H7 (cell line): Measurements from ENCODE around the gene DDX60. TPM values are rescaled to one million over a fixed set of nuclear protein-coding genes. Genes with fewer than 3 reads are reported as not detected.

ENCODE experiments used
- DNase-seq: peaks from one replicate; pipeline ENCODE4 v3.0.0; 2012
- H3K27me3 ChIP-seq: 2 replicates; pipeline ENCODE4 v1.6.0; 2011; ENCODE audit warnings: mild to moderate bottlenecking, low read length; ENCODE audit not compliant: control insufficient read depth, insufficient read depth
- H3K36me3 ChIP-seq: replicated peaks from 2 replicates; pipeline ENCODE4 v1.5.1; 2011; ENCODE audit warnings: low read length; ENCODE audit not compliant: control insufficient read depth, insufficient read depth
- H3K4me3 ChIP-seq: 2 replicates; pipeline ENCODE4 v1.5.1; 2011; ENCODE audit warnings: low read depth, mild to moderate bottlenecking, control low read depth, low read length, moderate library complexity; ENCODE audit not compliant: insufficient read depth
- total RNA-seq: library from RNA; depleted of rRNA; stranded (reverse); fragments of >200 nt; shearing (Covaris generic); gene quantifications from 2 replicates; pipeline ENCODE4 v1.2.3, GENCODE V29; 2014; rRNA removed

Gene DDX60
- total RNA-seq, 1 experiment from 2014 or later: 1.7 TPM

- no peaks in the 10 kb centered on the region for H3K36me3 ChIP-seq
- DNase-seq: no peak
- H3K27me3 ChIP-seq: no peaks in the 10 kb centered on the region
- no peak overlapping the region for H3K4me3 ChIP-seq
Observed at GRCh38 chr4:168208957-168209614, 109.5 kb downstream of the DDX60 start.

- DNase-seq: no peak
- Histone ChIP-seq H3K36me3 (no peaks in the 10 kb centered on the region), H3K4me3 (no peak overlapping the region), H3K27me3 (no peaks in the 10 kb centered on the region)
Observed at GRCh38 chr4:168203233-168203911, 115.2 kb downstream of the DDX60 start.

DNA sequence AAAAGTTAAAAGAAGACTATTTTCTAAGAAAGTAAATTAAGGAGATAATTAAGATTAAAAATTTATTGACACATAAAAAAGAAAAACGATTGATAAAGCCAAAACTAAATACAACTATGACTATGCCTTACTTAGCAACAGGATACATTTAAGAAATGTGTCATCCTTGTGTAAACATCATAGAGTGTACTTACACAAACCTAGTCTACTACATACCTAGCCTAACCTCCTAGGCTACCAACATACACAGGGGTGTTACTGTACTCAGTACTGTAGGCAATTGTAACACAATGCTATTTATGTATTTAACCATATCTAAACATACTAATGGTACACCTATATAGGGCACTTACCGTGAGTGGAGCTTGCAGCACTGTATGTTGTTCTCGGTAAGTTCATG, 117.9 kb downstream of the DDX60 start:
- no peak for DNase-seq
- no peaks in the 10 kb centered on the region for H3K27me3 ChIP-seq
- no peak overlapping the region for H3K4me3 ChIP-seq
- H3K36me3 ChIP-seq: no peaks in the 10 kb centered on the region

DNA sequence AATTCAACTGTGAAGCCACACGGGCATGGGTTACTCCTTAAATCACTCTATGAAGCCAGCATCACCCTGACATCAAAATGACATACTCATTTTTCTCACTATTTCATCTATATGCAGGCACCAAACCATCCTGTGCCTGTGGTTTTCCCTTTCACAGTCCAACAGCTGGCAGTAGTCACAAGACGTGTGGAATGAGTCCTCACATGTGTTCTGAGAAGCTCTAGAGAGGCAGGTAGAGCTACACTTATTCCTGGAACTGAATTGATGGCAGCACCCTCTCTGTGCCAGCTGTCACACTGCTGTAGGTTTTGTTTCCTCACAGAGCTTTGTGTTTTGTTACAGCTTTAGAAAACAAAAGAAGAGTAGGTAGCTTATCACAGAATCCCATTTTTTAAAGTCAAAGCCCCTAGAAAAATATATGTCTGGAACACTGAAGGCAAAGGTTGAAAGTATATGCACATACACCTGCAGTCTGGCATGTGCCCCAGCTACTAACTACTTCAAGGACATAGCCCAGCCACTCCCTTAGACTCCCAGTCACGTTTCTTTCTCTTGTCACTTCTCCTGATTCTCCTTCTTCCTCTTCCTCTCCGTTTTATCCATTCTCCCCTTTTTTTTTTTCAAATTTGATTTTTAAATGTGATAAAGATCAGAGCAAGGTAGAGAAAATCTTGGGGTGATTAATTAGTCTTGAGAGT, 119.1 kb downstream of the DDX60 start:
- no peaks in the 10 kb centered on the region for H3K27me3 ChIP-seq
- no peak for DNase-seq
- H3K36me3 ChIP-seq: no peaks in the 10 kb centered on the region
- no peak overlapping the region for H3K4me3 ChIP-seq

DNA sequence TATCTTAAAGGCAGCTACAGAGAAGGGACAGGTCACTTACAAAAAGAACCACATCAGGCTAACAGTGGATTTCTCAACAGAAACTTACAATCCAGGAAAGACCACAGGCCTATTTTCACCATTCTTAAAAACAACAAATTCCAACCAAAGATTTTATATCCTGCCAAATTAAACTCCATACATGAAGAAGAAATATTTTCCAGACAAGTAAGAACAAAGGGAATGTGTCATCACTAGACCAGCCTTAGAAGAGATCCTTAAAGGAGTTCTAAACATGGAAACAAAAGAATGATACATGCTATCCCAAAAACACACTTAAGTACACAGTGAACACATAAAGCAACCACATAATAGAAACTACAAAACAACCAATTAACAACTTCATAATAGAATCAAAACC, 120.6 kb downstream of the DDX60 start:
- Histone ChIP-seq H3K4me3 (no peak overlapping the region), H3K27me3 (no peaks in the 10 kb centered on the region), H3K36me3 (no peaks in the 10 kb centered on the region)
- no peak for DNase-seq

DNA sequence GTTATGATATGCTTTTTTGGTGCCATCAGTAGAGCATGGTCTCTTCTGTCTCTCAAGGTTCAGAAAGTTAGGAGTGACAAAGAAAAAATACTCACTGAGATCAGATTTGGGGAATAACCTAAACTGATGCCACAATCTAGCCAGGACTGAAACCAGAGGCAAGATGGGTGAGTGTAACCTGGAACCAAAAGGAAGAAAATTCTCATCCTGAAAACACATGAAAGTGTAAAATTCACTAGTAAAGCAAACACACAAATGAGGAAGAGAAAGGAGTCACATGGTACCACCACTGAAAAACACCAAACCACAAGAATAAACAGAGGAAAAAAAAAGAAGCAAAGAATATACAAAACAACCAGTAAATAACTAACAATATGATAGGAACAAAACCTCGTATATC, 129.8 kb downstream of the DDX60 start:
- Histone ChIP-seq H3K36me3 (no peaks in the 10 kb centered on the region), H3K27me3 (no peaks in the 10 kb centered on the region), H3K4me3 (no peak overlapping the region)
- DNase-seq: no peak

DNA sequence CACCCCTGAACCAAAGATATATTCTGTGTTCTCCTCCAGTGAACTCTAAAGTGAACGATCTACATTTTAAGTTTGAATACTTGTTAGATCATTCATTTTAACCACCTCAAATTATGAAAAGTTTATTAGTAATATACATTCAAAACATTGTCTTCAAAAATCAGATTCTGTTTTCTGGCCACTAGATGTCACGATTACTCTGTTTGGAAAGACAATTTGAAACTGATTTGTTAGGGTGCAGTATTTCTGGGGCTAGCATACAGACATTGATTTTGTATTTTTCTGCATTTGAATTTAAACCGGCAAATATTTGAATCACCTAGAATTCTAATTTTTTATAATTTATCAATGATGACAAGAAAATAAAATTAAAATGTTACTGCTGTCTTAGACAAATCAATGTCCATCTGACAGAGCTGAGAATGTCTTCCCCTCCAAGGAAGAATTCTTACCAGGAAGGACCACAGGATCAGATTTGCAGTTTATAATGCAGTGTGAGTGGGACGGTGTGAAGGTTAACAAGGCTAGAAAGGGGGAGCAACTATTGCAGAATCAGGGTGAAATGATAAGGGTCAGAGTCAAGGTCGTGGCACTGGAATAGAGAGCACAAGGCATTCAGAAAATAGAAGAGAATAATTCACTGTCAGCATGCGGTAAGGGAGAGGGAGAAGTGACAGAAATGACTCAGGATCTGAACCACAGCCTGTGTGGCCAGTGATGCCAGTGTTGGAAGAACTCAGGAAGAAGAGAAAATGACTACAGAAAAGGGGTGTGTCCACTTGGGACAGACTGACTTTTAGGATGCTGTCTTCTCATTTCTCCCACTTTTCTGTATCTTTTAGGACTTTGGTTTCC, 134.6 kb downstream of the DDX60 start:
- H3K36me3 ChIP-seq: no peaks in the 10 kb centered on the region
- peak; percentile 32 for DNase-seq
- H3K4me3 ChIP-seq: no peak overlapping the region
- no peaks in the 10 kb centered on the region for H3K27me3 ChIP-seq

DNA sequence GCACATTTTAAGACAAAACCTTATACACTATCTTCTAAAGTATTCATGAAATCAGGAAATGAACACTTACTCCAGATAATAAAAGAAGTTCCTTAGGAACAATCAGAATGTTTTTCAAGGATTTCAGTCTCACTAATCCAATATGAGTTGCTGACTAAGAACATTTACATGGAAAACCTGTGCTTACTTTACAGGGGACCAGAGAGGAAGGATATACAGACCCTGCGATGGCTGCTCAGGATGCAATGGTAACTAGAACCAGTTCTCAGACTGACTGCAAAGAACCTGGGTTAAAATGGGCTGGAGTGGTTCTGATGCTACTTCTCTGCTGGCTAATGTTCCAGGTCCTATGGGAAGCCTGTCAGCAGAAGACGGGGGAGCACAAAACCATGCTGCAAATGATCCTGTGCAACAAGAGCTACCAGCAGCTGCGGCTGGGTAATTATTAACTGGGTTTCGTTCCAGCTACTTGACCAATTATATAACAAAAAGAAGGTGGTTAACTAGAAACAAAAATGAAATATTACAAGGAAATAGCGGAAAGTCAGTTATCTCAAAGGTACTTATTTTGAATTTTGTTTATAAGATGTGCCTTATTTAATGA, 140.9 kb downstream of the DDX60 start:
- Histone ChIP-seq H3K36me3 (no peaks in the 10 kb centered on the region), H3K4me3 (no peak overlapping the region), H3K27me3 (no peaks in the 10 kb centered on the region)
- DNase-seq: no peak

DNA sequence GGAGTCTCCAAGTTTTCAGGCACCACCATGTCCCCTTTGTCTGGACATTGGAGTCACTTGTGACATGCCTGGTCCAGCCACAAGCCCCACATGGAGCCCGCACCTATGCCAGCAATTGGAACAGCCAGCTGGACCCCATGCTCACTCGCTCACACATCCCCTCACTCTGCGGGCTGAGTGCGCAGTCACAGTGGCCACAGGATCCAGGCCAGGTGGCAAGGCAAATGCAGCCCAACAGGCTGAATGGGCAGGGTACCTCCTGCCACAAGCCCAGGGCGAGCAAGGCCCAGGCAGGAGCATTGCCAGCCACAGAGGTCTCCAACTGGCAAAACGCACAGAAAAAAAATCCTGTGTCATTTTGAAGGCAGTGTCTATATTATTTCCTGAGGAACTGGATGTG, 144.2 kb downstream of the DDX60 start:
- no peaks in the 10 kb centered on the region for H3K27me3 ChIP-seq
- H3K4me3 ChIP-seq: no peak overlapping the region
- DNase-seq: no peak
- no peaks in the 10 kb centered on the region for H3K36me3 ChIP-seq

GRCh38 chr4:168167714-168168284, 150.8 kb downstream of the DDX60 start:
- no peak for DNase-seq
- no peaks in the 10 kb centered on the region for H3K27me3 ChIP-seq
- no peaks in the 10 kb centered on the region for H3K36me3 ChIP-seq
- no peak overlapping the region for H3K4me3 ChIP-seq

Other genes starting within 250 kb of the DDX60 start
- not detected in 2 replicates for gene ANXA10, start 226.2 kb downstream of the DDX60 start, total RNA-seq
- gene DDX60L, start 161.7 kb upstream of the DDX60 start, total RNA-seq: 0.35 and 1.0 TPM in 2 replicates
- 9.0 and 10.3 TPM in 2 replicates for gene PALLD, start 178.3 kb upstream of the DDX60 start, total RNA-seq